Measurements from ENCODE around the gene NR4A3.

NR4A3 gene

DNA sequence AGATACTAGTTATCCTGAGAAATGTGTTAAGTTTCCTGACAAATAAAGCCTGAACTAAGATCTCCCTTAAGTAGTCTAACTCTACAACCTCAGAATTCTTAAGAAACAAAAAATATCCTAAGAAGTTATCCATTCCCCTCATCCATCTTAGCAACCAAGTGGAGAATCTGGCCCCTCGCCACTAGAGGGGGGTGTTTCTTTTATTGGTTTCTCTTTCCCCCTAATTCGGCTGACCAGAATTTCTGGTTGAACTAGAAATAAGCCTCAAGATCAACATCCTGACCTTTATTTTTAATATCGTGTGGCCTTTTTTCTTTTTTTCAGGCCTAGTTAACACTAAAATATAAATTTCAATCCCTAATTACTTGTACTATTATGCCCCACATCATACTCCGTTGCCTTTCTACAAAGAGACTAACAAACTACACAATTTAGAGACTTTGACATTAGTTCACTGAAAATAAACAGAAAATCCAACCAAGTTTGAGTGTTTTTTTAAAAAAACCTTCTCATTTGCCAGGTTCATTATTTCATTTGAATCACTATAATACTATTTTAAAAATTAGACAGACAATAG is 14.3 kb upstream of the NR4A3 start:
- H3K4me1 ChIP-seq (ENCODE audit: insufficient read depth, insufficient read length), result no peaks in the 10 kb centered on the region
- no peaks in the 10 kb centered on the region for H3K9me3 ChIP-seq (ENCODE audit: insufficient read depth, low read length)
- no peaks in the 10 kb centered on the region for H3K27me3 ChIP-seq (ENCODE audit: insufficient read depth, insufficient read length)
- no peak for TF ChIP-seq ZNF274 (IDR thresholded peaks at IDR 0.05; ENCODE audit: low read depth, low read length)
- no peak for TF ChIP-seq SUZ12 (IDR thresholded peaks at IDR 0.05; ENCODE audit: extremely low read depth, insufficient read depth, insufficient read length)
- TF ChIP-seq YY1 (IDR thresholded peaks at IDR 0.05; ENCODE audit: insufficient read depth, insufficient read length), result no peak
- peaks cover 17% of the 10 kb centered on the region for H3K36me3 ChIP-seq (ENCODE audit: insufficient read depth, insufficient read length, low read length)
- no peak for DNase-seq (ENCODE audit: low read depth, low spot score)
- no peak overlapping the region for H3K4me3 ChIP-seq (ENCODE audit: insufficient read length, low read depth)
- H3K9ac ChIP-seq (ENCODE audit: insufficient read length, low read depth), result no peak overlapping the region

- H3K27me3 ChIP-seq (ENCODE audit: insufficient read depth, insufficient read length), result no peaks in the 10 kb centered on the region
- no peaks in the 10 kb centered on the region for H3K9me3 ChIP-seq (ENCODE audit: insufficient read depth, low read length)
- H3K9ac ChIP-seq (ENCODE audit: insufficient read length, low read depth), result no peak overlapping the region
- TF ChIP-seq ZNF274 (IDR thresholded peaks at IDR 0.05; ENCODE audit: low read depth, low read length) (no peak), YY1 (IDR thresholded peaks at IDR 0.05; ENCODE audit: insufficient read depth, insufficient read length) (no peak), SUZ12 (IDR thresholded peaks at IDR 0.05; ENCODE audit: extremely low read depth, insufficient read depth, insufficient read length) (no peak)
- no peaks in the 10 kb centered on the region for H3K4me1 ChIP-seq (ENCODE audit: insufficient read depth, insufficient read length)
- H3K36me3 ChIP-seq (ENCODE audit: insufficient read depth, insufficient read length, low read length), result peaks cover 17% of the 10 kb centered on the region
- DNase-seq (ENCODE audit: low read depth, low spot score), result no peak
- H3K4me3 ChIP-seq (ENCODE audit: insufficient read length, low read depth), result no peak overlapping the region
These were observed 13.7 kb upstream of the NR4A3 start for GRCh38 chr9:99807956-99808355.

- Histone ChIP-seq H3K27me3 (ENCODE audit: insufficient read depth, insufficient read length) (no peaks in the 10 kb centered on the region), H3K4me3 (ENCODE audit: insufficient read length, low read depth) (no peak overlapping the region), H3K9me3 (ENCODE audit: insufficient read depth, low read length) (no peaks in the 10 kb centered on the region), H3K9ac (ENCODE audit: insufficient read length, low read depth) (no peak overlapping the region), H3K36me3 (ENCODE audit: insufficient read depth, insufficient read length, low read length) (peaks cover 17% of the 10 kb centered on the region), H3K4me1 (ENCODE audit: insufficient read depth, insufficient read length) (no peaks in the 10 kb centered on the region)
- TF ChIP-seq ZNF274 (IDR thresholded peaks at IDR 0.05; ENCODE audit: low read depth, low read length) (no peak), YY1 (IDR thresholded peaks at IDR 0.05; ENCODE audit: insufficient read depth, insufficient read length) (no peak), SUZ12 (IDR thresholded peaks at IDR 0.05; ENCODE audit: extremely low read depth, insufficient read depth, insufficient read length) (no peak)
- DNase-seq (ENCODE audit: low read depth, low spot score), result no peak
These were observed 13.2 kb upstream of the NR4A3 start for GRCh38 chr9:99808454-99808853.

DNA sequence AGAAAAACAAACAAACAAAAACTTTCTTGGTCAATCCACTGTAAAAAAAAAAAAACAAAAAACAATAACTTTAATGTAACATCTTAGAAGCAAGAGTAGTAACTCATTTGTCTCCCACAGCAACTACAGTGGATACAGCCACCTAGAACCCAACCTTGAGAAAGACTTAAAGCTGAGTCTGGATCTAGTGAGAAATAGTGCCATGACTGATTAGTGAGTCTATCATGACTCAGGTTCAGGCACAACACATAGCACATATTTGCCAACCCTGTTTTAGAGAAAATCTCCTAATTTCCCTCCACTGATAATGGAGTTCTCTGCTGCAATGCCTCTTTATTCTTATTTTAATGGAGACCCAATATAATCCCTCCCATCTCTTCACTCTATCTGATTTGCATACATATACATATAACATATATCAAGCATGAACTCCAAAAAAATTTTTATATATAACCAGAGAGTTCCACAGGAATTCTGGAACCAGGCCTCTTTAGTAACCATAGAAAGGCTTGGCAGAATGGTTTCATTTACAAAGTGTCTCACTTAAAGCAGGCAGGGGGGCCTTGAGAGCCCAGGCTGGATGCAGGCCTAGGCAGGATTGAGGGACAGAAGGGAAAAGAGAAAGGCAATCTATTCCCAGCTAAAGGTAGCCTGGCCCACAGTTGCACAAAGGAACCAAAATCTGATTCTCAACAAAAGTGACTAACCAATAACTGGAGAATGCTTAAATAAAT is 11.9 kb upstream of the NR4A3 start:
- Histone ChIP-seq H3K4me1 (ENCODE audit: insufficient read depth, insufficient read length) (no peaks in the 10 kb centered on the region), H3K9ac (ENCODE audit: insufficient read length, low read depth) (no peak overlapping the region), H3K36me3 (ENCODE audit: insufficient read depth, insufficient read length, low read length) (peaks cover 14% of the 10 kb centered on the region), H3K27me3 (ENCODE audit: insufficient read depth, insufficient read length) (no peaks in the 10 kb centered on the region), H3K9me3 (ENCODE audit: insufficient read depth, low read length) (no peaks in the 10 kb centered on the region), H3K4me3 (ENCODE audit: insufficient read length, low read depth) (no peak overlapping the region)
- TF ChIP-seq YY1 (IDR thresholded peaks at IDR 0.05; ENCODE audit: insufficient read depth, insufficient read length), result no peak
- TF ChIP-seq ZNF274 (IDR thresholded peaks at IDR 0.05; ENCODE audit: low read depth, low read length), result no peak
- TF ChIP-seq SUZ12 (IDR thresholded peaks at IDR 0.05; ENCODE audit: extremely low read depth, insufficient read depth, insufficient read length), result no peak
- DNase-seq (ENCODE audit: low read depth, low spot score), result no peak

- Histone ChIP-seq H3K4me3 (ENCODE audit: insufficient read length, low read depth) (no peak overlapping the region), H3K9me3 (ENCODE audit: insufficient read depth, low read length) (no peaks in the 10 kb centered on the region), H3K36me3 (ENCODE audit: insufficient read depth, insufficient read length, low read length) (peaks cover 6% of the 10 kb centered on the region), H3K4me1 (ENCODE audit: insufficient read depth, insufficient read length) (no peaks in the 10 kb centered on the region), H3K9ac (ENCODE audit: insufficient read length, low read depth) (no peak overlapping the region), H3K27me3 (ENCODE audit: insufficient read depth, insufficient read length) (no peaks in the 10 kb centered on the region)
- TF ChIP-seq YY1 (IDR thresholded peaks at IDR 0.05; ENCODE audit: insufficient read depth, insufficient read length) (no peak), SUZ12 (IDR thresholded peaks at IDR 0.05; ENCODE audit: extremely low read depth, insufficient read depth, insufficient read length) (no peak), ZNF274 (IDR thresholded peaks at IDR 0.05; ENCODE audit: low read depth, low read length) (no peak)
- no peak for DNase-seq (ENCODE audit: low read depth, low spot score)
These were observed 10.5 kb upstream of the NR4A3 start for GRCh38 chr9:99811172-99811571.

DNA sequence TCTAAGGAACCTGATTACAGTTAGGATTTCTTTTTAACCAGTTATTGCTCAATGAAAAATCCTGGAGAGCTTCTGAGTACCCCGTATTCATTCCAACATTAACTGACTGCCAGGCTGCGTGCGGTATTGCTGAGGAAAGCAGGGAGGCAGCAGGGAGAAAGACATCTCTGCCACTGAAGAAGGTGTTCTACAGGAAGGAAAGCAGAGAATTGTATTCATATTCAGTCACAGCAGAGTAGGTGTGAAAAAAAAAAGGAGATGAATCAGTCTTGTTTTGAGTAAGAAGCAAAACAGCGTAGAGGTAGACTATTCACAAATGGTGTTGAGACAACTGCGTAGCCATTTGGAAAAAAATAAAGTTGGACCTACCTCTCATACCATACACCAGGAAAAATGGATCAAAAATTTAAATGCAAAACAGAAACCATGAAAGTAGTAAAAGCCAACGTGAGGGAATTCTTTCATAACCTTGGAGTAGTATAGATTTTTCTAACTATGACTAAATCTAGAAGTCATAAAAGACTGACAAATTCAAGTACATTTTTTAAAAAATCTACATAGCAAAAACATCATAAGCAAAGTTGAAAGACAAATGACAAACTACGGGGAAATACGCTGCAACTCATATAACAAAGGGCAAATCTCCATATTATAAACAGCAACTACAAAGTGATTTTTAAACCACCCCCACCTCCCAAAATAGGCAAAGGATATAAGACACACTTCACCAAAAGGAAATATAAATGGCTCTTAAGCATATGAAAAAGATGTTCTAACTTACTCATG is 9.9 kb upstream of the NR4A3 start:
- no peak for DNase-seq (ENCODE audit: low read depth, low spot score)
- Histone ChIP-seq H3K4me3 (ENCODE audit: insufficient read length, low read depth) (no peak overlapping the region), H3K9ac (ENCODE audit: insufficient read length, low read depth) (no peak overlapping the region), H3K36me3 (ENCODE audit: insufficient read depth, insufficient read length, low read length) (peaks cover 6% of the 10 kb centered on the region), H3K27me3 (ENCODE audit: insufficient read depth, insufficient read length) (no peaks in the 10 kb centered on the region), H3K4me1 (ENCODE audit: insufficient read depth, insufficient read length) (no peaks in the 10 kb centered on the region), H3K9me3 (ENCODE audit: insufficient read depth, low read length) (no peaks in the 10 kb centered on the region)
- TF ChIP-seq ZNF274 (IDR thresholded peaks at IDR 0.05; ENCODE audit: low read depth, low read length) (no peak), SUZ12 (IDR thresholded peaks at IDR 0.05; ENCODE audit: extremely low read depth, insufficient read depth, insufficient read length) (no peak), YY1 (IDR thresholded peaks at IDR 0.05; ENCODE audit: insufficient read depth, insufficient read length) (no peak)

- TF ChIP-seq ZNF274 (IDR thresholded peaks at IDR 0.05; ENCODE audit: low read depth, low read length) (no peak), SUZ12 (IDR thresholded peaks at IDR 0.05; ENCODE audit: extremely low read depth, insufficient read depth, insufficient read length) (no peak), YY1 (IDR thresholded peaks at IDR 0.05; ENCODE audit: insufficient read depth, insufficient read length) (no peak)
- no peak overlapping the region for H3K9ac ChIP-seq (ENCODE audit: insufficient read length, low read depth)
- no peaks in the 10 kb centered on the region for H3K27me3 ChIP-seq (ENCODE audit: insufficient read depth, insufficient read length)
- H3K9me3 ChIP-seq (ENCODE audit: insufficient read depth, low read length), result no peaks in the 10 kb centered on the region
- H3K4me3 ChIP-seq (ENCODE audit: insufficient read length, low read depth), result no peak overlapping the region
- H3K36me3 ChIP-seq (ENCODE audit: insufficient read depth, insufficient read length, low read length), result peaks cover 3% of the 10 kb centered on the region
- DNase-seq (ENCODE audit: low read depth, low spot score), result no peak
- no peaks in the 10 kb centered on the region for H3K4me1 ChIP-seq (ENCODE audit: insufficient read depth, insufficient read length)
These were observed 7.9 kb upstream of the NR4A3 start for GRCh38 chr9:99813739-99814138.
